HG03280 (cell line): Measurements from ENCODE around the gene ETNK1.
"Not testable (repeated sequence)": the region's sequence is repeated elsewhere in the genome, so short reads cannot be mapped to it uniquely, and the experiment has no call there.

Experiments used
- ATAC-seq: cut with Tn5 transposase; IDR thresholded peaks from one replicate; pipeline ENCODE4 v1.9.1; 2021; ENCODE audit warnings: mild to moderate bottlenecking, moderate library complexity; ENCODE audit not compliant: unreplicated experiment

The ETNK1 gene

GRCh38 chr12:22684140-22685118 lies 59.5 kb downstream of the ETNK1 start:
- ATAC-seq, result no peak

DNA sequence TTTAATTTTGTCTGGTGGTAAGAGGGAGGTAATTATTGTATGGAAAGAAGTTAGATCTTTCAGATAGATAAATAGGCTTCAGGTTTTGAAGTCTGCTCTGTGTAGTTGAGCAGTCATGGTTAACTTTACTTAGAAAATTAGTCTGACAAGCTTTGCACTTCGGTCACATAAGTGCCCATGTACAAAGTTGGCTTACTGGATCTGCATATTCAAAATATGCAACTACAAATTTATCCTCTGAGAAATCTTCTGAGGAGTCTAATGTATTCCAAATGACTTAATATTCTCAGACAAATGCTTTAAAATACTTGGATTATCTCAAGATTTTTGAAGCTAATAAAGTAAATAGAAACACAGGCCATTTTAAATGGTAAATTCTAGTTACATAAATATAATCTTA lies 61.2 kb downstream of the ETNK1 start:
- ATAC-seq, result no peak

DNA sequence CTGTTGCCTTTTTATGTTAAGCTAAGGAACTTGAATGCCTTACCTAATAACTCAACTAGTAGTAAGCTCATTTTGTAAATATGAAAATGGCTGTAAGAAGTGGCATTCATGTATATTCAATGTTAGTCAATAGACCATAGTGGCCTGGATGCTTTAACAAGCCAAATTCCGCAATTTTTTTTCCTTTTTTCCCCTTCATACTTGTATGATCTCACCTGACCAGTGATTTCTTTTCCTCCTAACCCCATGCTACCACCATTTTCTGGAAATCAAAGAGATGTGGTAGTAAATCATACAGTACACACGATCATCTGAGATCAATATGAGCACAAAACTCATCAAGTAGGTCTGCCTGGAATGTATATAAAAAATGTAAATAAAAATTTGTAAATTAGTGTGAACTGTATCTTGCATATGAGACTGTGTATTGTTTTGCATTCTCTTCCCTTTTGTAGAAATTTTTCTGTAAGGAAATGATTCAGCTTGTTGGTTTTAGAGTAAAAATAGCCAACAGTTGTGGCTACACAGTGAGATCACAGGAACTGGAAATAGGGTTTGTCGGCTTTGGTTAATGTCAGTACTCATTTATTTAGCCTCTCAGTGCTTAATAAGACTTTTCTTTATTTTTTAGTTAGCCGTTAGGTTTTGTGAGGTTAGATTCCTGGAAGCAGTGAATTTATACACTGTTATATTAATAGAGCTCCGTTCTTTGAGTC lies 62.5 kb downstream of the ETNK1 start:
- ATAC-seq, result peak; percentile 63

DNA sequence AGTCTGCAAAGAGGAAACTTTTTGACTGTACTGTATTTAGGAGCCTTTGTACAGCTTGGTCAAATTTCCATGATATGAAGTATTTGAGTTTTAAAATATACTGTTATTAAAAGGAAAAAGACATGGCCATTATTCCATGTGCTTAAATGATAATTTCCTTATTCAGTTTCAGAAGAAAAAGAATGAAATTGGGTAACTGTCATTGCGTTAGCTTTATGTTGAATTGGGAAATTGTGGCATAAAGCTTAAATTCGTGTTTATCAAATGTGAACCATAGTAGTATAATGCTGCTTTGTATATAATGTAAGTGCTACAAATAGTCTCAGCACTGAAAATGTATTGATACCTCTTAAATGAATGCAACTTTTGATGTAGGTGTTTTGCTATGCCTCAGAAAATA lies 64.9 kb downstream of the ETNK1 start:
- ATAC-seq, result no peak

DNA sequence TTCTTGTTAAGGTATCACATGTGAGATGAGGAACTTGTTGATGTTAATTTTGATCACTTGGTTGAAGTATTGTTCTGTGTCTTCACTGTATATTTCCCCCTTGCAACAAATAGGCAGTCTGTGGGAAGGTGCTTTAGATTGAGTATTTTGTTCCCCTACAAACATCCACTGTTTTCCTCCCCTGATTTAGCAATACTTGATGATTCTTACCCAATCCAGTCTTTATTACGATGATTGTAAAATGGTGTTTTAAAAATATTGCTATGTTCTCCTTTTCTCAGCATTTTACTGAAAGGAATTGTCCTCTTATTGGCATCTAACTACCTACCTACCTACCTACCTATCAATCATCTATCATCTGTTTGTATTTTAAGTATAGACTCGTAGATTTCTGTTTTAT lies 66.3 kb downstream of the ETNK1 start:
- ATAC-seq, result no peak

- not testable (repeated sequence) for ATAC-seq
Observed at GRCh38 chr12:22692467-22692866, 67.5 kb downstream of the ETNK1 start.

DNA sequence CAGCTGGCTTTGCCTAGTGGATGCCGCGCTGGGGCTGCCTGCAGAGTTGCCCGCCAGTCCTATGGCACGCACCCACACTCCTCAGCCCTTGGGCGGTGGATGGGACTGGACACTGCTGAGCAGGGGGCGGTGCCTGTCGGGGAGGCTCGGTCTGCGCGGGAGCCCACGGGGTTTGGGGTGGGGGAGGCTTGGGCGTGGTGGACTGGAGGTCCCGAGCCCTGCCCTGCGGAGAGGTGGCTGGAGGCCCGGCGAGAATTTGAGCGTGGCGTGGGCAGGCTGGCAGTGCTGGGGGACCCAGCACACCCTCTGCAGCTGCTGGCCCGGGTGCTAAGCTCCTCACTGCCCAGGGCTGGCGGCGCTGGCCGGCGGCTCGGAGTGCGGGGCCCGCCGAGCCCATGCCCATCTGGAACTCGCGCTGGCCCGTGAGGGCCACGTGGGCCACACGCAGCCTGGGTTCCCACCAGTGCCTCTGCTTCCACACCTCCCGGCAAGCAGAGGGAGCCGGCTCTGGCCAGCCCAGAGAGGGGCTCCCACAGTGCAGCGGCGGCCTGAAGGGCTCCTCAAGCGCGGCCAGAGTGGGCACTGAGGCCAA lies 68.1 kb downstream of the ETNK1 start:
- no peak for ATAC-seq

DNA sequence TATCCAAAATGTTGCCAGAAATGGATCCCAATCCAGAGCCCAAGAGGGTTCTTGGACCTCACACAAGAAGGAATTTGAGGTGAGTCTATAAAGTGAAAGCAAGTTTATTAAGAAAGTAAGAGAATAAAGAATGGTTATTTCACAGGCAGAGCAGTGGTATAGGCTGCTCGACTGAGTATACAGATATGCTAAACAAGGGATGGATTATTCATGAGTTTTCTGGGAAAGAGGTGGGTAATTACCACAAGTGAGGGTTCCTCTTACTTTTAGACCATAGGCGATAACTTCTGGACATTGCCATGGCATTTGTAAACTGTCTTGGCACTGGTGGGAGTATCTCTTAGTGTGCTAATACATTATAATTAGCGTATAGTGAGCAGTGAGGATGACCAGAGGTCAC lies 73.6 kb downstream of the ETNK1 start:
- ATAC-seq, result no peak

GRCh38 chr12:22699705-22700104 lies 74.7 kb downstream of the ETNK1 start:
- ATAC-seq, result not testable (repeated sequence)

DNA sequence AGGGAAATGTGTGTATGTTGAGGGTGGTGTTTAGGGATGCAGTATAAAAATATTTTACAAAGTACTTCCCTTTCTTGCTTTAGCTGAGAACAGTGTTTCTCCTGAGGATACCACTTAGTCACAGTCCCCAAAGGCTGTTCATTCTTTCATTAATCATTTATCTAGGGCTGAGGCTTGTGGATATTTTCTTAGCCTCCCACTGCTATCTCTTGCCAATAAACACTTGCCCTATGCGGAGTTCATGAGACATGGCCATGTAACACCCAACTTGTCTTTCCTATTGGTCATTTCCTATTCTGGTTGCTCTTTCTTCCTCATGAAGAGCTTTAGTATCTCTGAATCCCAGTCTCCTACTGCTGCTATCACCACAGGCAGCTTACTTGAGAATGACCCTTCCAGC lies 75.1 kb downstream of the ETNK1 start:
- ATAC-seq, result no peak

- ATAC-seq, result not testable (repeated sequence)
Observed at GRCh38 chr12:22701216-22701809, 76.3 kb downstream of the ETNK1 start.

DNA sequence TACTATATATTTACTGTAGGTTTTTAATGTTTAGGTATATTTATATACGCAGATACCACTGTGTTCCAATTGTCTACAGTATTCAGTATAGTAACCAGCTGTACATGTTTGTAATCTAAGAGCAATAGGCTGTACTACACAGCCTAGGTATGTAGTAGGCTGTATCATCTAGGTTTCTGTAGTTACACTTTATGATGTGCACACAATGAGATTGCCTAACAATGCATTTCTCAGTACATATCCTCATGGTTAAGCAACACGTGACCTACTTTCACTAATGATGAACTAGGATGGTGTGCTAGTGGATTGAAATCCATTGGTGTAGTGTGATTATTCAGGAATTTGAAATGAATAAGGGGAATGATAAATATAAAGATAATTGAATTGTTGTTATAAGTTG lies 77.7 kb downstream of the ETNK1 start:
- no peak for ATAC-seq

DNA sequence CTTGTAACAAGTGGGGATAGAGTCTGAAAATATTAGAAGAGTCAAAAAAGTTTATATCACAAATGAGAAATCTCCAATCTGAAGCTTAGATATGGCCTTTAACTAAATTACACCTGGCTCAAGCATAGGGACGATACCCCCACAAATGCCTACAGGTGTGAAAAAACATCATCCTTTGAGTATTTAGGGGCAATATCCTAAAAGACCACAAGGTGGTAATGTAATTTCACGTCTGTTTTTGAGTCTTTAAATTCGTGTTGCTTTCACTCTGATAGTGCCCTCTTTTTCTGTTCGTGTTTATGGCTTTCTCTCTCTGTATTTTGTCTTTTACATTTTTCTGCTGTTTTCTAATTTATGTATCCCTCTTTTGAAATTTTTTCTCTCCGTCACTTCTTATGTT lies 84.3 kb downstream of the ETNK1 start:
- peak; percentile 69 for ATAC-seq

DNA sequence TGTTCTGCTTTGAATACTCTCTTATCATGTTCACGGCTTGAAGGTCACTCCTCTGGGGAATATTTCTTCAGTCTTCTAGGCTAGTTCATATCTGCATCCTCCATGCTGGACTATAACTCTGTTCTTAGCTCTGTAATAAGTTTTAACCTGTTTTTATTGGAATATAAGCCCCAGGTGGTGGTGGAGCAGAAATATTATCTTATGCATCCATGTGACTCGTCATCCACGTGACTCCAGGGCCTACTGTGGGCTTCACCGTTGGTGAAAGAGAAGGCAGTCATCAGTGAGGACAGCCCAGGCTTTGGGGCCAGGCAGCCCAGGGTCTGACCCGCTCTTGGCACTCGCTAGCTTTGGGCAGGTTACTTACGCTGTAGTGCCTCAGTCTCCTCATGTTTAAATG lies 87.1 kb downstream of the ETNK1 start:
- ATAC-seq, result no peak

DNA sequence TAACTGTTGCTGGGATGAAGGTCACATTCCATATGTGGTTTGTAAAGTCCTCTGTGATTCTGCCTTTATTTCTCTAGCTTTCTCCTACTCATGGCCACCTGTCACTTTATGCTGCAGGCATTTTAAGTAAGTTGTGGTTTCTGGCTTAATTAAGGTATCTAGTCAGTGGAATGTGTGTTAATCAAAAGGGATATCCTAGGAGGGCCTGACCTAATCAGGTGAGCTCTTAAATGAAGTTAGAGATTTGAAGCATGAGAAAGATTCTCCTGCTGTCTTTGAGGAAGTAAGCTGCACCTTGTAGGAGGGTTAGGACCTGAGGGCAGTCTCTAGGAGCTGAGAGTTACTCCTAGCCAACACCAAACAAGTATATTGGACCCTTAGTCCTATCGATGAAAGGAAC lies 90.3 kb downstream of the ETNK1 start:
- ATAC-seq, result no peak

GRCh38 chr12:22719745-22720144 lies 94.8 kb downstream of the ETNK1 start:
- no peak for ATAC-seq

- no peak for ATAC-seq
Observed at GRCh38 chr12:22722081-22722480, 97.1 kb downstream of the ETNK1 start.

GRCh38 chr12:22722779-22723178 lies 97.8 kb downstream of the ETNK1 start:
- ATAC-seq, result no peak

GRCh38 chr12:22728987-22729386 lies 104.0 kb downstream of the ETNK1 start:
- ATAC-seq, result no peak

GRCh38 chr12:22729431-22729956 lies 104.5 kb downstream of the ETNK1 start:
- ATAC-seq, result no peak

DNA sequence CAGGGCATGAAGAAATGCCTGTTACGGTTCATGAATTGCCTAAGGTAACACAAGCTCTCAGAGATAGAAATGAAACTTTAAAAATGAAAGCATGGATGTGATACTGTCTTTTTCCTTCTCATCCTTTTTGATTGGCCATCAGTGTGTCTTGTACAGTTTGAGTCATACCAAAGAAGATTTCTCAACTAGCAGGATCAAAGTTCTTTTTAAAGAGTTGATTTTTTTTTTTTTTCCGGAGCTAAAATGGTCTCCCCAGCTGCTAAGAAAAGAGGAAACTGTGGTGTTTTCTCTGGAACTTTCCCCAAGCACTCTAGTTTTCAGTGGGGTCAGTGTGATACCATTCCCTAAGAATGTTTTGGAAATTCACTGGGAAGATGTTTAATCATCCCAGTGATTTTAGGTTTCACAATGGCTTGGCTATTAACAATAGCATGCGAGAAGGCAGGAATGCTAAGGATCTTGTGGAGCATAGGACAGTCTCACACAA lies 105.0 kb downstream of the ETNK1 start:
- ATAC-seq, result no peak
